Stimulated activated CD8-positive, alpha-beta memory T cell treated with anti-CD3 and anti-CD28 coated beads, Interleukin-15, amount 100 ng/mL, for 1 hour (primary cell): ENCODE data around the gene ANO1.
"Not testable (repeated sequence)": the region's sequence is repeated elsewhere in the genome, so short reads cannot be mapped to it uniquely, and the experiment has no call there.

Experiments
- DNase-seq: peaks from one replicate; pipeline ENCODE4 v3.0.0-alpha.2; 2020; ENCODE audit warnings: low read depth

Gene ANO1

DNA sequence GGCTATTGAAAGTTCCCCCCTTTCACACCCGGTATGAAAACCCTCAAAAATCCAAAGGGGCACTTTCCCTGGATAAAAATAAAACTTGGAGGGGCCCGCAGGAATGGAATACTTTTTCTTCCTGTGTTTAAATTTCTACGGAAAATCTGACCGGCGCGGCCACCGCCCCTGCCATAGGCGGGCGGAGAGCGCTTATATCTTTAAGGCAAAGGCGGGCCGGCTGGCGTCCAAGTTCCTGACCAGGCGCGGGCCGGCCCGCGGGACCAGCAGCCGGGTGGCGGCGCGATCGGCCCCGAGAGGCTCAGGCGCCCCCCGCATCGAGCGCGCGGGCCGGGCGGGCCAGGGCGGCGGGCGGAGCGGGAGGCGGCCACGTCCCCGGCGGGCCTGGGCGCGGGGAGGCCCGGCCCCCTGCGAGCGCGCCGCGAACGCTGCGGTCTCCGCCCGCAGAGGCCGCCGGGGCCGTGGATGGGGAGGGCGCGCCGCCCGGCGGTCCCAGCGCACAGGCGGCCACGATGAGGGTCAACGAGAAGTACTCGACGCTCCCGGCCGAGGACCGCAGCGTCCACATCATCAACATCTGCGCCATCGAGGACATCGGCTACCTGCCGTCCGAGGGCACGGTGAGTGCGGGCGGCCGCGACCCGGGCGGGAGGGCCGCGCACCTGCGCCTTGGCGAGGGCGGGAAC is at the start of gene ANO1:
TSS of gene ANO1 (plus strand) at position 223 of the 686 bp plus-strand sequence. CDS start at position 513, 290 bp downstream.
- DNase-seq: no peak

DNA sequence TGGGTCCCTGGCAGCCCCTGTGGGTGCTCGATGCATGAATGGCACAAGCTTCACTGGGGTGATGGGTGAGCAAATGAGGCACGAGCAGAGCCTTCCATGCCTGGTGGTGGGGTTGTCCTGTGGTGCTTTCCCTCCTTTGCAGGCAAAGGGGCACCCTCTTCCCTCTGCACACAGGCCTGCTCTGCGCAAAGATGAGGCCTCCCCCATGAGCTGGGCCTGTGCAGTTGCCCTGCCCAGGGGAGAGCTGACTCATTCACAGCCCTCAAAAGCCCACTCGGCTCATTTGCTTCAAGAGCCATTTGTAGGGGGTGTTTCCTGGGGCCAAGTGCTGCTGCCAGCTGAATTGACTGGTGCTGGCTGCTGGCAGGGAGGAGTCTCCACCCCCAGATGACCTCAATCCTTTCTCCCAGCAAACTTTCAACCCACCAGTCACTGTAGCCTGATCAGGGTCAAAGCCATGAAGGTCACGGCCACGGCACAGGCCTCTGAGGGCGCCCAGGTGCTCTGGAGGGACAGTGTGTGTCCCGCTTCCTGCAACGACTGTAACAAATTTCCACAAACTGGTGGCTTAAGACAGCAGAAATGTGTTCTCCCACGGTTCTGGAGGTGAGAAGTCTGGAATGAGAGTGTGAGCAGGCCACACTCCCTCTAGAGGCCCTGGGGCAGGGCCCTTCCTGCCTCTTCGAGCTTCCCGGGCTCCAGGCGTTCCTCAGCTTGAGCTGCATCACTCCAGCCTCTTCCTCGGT is 48.8 kb upstream of the ANO1 start:
- DNase-seq: no peak

DNA sequence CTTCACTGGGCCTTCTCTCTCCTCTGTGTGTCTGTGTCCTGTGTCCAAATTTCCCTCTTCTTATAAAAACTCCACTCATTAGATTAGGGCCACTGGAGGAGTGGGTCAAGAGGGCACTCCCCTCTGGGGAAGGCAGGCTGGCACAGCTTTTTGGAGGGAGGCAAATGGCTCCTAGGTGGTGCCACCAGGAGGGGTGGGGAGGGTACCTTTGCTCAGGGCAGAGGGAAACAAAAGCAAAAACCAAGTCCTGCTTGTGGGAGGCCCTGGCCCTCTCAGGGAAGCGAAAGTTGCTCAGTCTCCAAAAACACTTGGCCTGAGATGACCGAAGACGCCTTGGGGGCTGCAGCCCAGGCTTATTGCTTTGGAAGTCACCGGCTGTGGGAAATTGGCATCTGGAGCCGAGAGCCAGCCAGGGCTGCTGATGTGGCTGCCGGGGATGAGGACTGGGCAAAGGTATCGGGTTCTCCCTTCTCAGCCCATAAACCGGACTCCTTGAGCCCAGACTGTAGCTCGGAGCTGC is 48.2 kb upstream of the ANO1 start:
- DNase-seq: no peak

DNA sequence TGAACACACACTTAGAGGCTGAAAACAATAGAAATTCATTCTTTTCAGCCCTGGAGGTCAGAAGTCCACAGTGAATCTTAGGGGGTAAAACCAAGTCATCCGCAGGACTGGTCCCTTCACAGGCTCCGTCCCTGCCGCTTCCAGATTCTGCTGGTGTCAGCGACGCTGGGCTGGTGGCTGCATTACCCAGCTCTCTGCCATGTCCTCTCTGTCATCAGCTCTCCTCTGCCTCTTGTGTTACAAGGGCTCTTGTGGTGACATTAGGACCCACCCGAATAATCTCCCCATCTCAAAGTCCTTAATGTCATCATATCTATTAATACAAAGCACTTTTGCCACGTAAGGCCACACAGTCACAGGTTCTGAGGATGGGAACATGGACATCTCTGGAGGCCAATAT is 47.7 kb upstream of the ANO1 start:
- no peak for DNase-seq

DNA sequence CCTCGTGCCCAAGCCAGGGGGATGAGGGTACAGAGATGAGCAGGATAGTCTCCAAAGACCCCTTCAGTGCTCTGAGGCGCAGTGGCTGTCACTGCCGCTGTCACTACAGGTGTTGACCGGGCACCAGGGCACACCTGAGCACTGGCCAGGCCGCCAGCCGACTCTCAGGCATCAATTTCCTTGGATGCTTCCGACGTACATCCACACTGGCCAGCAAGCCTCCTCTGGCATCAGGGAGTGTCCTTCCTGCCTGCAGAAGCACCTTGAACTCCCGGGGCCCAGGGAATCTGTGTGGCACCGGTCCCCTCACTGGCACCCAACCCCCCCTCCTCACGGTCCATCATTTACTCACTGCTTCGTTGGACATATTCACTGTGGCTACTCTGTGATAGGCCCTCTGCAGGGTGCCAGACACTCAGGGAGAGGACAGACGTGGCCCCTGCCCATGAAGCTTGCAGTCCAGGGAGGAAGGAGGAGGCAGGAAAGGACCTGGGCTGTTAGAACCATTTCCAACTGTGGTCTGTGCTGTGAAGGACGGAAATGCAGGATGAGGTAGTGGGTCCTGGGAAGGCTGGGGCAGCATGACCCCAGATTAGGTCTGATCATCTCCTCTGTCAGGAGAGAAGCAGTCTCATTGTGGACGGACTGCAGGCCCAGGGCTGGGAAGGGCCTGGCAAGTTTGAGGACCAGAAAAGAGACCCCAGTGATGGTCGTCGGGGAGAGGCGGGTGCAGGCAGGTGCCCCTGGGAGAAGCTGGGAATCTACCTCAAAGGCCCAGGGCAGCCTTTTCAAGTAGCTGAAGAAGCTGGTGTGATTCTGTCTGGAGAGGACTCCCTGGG is 46.3 kb upstream of the ANO1 start:
- no peak for DNase-seq

DNA sequence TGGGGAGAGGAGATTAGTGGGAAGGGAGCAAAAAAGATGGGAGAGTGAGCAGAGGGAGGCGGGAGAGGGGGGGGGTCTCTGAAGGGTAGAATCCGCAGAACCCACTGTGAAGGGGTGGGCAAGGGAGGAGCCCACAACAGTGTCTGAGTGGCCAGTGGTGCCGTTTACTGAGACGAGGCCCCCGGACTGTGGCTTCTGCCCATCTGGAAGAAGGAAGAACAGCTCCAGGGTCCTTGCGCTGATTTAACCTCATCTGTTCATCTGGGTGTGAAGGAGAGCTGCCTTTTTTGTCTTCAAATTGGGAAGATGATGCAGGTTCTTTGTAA is 45.7 kb upstream of the ANO1 start:
- no peak for DNase-seq

DNA sequence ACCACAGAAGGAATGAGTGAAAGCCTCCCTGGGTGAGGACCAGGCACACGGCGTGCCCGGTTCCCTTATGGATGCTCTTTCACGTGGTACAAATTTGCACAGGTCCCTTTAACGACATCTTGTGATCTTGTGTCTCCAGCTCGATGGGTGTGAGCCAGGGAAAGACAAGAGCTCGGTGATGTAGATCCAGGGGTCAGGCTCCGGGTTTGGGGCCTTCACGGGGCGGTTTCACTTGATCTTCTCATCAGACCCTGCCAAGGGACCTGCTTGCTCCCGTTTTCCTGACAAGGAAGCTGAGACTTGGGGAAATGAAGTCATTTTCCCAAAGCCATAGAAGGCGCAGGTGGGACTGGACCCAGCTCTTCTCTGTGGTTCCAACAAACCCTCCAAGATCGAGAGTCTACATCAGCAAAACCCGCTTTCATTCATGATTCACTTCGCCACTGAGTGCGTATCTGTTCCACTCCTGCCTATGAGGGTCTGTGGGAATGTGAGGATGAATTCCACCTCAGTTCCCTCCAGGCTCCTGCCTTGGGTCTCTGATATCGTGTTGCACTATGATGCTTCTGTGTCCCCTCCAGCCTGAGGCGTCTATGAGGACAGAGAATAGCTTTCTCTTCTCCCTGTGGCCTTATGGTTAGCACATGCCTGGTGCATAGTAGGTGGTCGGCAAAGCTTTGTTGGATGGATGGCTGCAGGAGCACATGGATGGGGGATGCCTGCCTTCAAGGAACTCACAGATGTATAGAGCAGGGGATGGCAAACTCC is 45.0 kb upstream of the ANO1 start:
- no peak for DNase-seq

DNA sequence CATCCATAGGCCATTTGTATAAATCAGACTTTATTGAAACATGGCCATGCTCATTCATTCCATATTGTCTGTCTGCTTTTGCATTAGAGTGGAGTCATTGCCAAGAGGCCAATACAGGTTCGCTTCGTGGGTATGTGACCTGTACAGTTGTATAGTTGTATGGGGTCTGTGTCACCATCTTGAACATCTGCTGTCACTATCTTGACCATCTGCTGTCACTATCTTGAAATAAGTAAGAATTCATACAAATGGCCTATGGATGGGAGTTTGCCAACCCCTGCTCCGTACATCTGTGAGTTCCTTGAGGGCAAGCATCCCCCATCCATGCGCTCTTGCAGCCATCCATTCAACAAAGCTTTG is 44.4 kb upstream of the ANO1 start:
- DNase-seq: no peak

DNA sequence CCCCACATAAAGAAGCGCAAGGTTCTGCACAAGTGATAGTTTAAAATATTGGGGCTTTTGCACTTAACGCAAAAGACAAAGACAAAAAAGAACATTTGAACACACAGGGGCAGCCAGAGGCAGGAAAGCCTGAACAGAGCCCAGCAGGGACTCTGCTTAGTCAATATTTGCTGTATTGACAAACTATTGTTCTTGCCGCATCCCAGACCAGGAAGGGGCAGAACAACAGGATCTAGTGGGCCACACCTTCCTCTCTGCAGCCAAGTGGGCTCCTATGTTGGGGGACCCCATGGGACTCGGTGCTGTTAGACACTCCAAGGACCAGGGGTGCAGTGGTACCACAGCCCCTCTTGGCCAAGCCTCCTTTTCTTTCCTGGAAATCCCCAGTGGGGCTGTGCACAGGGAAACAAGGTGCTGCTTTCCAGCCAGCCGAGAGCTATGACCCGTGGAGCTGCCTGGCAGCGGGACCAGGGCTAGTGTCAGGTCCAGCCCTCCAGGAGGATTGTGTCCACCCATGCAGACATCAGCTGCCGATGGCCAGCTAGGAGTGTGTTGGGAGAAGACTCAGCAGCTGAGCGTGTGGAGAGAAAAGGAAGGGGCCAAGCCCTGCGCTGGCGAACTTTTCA is 43.3 kb upstream of the ANO1 start:
- no peak for DNase-seq

DNA sequence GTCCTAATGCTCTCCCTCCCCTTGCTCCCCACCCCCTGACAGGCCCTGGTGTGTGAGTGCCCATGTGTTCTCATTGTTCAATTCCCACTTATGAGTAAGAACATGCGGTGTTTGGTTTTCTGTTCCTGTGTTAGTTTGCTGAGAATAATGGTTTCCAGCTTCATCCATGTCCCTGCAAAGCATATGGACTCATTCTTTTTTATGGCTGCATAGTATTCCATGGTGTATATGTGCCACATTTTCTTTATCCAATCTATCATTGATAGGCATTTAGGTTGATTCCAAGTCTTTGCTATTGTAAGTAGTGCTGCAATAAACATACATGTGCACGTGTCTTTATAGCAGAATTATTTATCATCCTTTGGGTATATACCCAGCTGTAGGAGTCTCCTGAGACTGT is 42.5 kb upstream of the ANO1 start:
- DNase-seq: not testable (repeated sequence)

DNA sequence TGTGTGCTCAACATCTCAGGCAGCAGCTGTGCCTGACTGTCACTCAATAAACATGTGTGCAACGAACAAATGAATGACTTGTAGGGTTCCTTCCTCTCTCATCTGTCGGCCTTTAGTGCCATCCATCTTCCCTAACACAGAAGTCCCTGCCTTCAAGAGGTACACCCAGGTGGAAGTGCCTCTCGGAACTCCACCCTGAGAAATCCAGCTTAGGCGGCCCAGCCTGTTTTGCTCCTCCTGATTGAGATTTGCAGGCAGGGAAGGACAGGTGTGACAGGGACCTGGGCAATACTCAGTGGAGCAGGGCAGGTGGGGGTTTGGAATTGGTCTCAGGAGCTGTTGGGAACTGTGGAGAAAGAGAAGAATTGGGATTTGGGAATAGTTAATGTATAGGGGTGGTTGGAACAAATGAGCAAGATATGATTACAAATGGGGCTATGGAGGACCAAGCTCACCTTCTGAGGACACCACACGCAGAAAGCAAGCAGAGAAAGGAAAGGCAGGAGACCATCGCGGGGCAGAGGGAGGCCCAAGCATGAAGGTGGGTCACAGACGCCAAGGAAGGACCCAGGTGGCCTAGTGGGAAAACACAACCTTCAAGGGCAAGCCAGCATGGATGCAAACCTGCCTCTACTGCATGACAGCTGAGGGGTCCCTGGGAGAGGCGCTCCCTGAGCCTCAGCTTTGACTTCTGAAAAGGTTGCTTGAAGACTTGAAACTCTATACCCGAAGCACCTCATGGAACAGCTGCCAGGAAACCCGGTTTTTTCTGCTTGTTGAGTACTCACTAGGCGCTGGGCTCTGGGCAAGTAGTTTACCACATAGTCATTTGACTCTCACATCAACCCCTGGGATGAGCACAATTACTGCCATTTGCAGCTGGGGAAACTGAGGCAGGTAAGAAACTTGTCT is 40.9 kb upstream of the ANO1 start:
- no peak for DNase-seq

DNA sequence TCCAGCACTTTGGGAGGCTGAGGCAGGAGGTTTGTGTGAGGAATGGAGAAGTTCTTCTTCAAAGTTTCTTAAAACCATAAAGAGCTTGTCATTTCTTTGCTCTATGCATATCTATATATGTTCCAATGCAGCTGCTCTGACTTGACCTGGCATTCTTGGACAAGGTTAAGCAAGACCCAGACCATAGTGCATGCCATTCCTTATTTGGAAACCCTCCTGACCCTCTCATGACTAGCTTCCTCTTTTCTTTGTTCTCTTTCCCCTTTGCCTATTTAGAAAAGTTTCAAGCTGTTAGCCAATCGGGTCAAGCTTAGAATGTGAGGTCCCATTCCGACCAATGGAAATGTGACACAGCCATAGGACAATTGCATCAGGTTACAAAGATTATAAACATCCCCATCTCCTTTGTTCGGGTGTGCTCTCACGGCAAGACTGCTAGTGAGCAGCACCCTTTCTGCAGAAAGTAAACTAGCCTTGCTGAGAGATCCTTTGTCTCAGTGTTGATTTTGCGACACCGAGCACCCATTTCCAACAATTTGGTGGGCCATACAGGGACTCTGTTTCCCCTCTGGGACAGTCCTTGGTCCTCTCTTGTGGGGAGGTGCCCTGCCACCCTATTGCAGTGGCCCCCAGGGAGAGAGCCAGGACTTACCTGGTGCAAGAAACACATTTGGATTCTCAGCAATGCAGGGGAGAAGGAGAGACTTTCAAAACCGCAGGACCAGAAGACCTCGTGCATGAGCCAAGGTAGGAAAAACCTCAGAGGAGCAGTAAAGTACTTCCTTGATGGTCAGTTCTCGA is 39.9 kb upstream of the ANO1 start:
- no peak for DNase-seq

DNA sequence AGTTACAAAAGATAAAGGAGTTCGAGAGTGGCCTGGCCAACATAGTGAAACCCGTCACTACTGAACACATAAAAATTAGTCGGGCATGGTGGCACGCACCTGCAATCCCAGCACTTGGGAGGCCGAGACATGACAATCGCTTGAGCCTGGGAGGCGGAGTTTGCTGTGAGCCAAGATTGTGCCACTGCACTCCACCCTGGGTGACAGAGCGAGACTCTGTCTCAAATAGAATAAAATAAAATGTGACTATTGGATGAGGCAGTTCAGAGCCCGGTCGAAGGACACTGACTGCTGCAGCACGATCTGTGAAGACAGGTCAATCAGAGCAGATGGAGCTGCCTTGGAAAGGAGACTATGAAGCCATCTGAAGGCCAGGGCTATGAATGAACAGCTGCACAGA is 37.7 kb upstream of the ANO1 start:
- no peak for DNase-seq

DNA sequence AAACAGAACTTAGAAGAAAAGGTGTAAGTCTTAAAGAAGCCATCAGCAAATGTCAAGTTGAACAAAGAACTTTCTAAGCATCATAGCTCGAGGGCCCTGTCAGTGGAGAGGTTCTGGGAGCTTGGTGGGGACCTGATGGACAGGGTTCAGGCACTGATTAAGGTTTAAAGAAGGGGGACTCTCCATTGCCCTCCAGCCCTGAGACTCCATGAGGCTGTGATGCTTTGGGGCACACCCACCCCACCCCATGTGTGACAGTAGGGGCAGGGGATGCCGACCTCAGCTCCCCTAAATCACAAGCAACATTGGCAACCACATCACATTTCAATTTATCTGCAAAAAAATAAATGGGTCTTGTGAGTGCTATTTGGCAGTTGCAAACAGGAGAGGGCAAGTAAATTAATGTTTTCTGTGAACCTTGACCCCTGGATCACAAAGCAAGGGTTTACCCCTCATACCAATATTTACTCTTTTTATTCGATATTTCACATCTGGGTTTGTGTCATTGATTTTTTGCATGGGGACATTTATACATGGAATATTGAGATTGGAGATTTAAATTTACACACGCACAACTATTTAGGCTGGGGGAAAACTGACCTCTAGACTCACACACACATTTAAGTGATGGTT is 37.1 kb upstream of the ANO1 start:
- no peak for DNase-seq

DNA sequence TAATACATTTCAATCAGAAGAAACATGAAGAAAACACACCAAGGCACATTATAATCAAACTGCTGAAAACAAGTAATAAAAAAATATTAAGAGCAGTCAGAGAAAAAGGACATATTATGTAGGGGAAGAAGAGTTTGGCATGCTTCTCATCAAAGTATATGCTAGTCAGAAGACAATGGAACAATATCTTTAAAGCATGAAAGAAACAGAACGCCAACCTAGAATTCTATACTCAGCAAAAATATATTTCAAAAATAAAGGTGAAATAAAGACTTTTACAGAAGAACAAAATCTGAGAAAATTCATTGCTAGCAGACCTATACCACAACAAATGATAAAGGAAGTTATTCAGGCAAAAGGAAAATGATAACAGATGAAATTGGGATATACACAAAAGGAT is 34.6 kb upstream of the ANO1 start:
- DNase-seq: no peak

DNA sequence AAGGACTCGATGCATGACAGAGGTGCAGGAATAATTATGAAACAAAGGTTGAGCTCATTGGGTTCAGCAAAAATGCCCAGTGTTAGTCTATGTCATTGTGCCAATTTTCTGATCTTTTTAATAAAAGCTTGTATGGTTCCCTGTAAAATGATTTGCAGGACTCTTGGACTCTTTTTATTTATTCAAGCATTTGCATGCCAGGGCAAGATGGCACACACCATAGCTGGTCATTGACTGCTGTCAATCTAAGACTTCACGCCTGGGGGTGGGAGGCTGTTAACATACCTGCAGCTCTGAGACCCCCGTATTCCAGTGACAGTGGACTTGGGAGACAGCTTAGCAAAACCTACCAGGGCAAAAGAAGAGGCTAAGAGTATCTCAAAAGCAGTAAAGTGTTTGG is 32.0 kb upstream of the ANO1 start:
- DNase-seq: no peak

DNA sequence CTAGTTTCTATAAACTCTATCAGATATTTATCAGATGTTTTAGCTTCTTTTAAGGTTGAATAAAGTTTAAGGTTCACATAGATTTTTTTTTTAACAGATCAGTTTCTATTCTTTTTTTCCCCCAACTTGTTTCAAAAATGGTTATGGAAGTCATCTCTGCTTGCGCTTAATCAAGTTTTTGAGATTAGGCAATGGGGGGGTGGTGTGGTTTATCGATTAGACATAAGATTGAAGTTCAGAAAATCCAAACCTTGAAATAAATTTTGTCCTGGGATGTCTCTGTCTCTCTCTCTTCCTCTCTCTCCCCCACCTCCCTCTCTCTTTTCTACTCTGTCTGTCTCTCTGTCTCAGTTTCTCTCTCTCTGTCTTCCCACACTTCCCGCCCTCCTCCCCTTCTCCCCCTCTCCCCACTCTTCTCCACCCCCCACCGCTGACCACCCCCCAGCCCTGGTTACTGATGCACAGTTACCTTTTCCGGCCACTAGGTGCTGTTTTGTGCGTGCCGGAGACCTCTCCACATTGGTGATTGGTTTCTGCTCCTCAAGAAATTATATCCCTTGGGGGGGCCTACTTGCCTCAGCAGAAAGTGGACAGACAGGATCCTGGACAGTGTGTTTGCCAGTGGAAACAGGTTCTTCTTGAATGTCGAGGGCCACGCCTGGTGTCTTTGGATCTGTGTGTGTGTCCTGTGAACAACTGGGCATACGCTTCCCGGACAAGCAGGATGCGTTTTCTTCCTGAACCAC is 29.7 kb upstream of the ANO1 start:
- no peak for DNase-seq

DNA sequence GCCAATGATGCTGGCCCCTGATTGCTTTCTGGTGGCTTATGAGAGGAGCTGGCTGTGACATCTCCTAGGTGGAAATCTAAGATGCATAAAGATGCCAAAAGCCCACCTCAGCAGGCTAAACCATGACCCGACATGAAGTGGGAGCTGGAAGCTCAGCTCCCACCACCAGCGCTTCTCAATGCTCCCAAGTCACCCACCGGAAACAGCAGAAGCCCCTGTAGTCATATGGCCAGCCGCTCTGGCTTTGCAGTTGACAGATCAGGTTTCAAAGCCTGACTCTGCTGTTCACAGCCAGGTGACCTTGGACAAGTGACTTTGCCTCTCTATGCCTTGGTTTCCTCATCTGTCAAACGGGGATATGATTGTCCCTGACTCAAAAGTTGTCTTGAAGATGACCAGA is 29.1 kb upstream of the ANO1 start:
- DNase-seq: no peak

DNA sequence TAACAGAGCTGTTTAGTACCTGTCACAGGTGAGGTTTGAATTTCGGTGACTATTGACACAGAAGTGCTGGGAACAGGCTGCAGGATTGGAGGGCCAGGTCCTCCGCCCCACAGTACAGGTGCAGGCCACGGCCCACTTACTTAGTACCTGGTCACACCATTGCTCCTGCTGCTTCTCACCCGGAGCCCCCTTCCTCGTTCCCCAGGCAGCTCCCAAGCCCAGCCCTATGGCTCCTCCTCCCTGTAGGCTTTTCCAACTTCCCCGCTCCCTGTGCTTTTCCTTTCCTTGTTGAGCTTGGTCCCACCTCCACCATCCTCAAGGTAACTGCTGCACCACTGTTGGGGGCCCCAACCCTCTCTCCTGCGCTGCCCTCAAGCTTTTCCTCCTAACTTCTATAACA is 27.9 kb upstream of the ANO1 start:
- DNase-seq: no peak
